HUDEP-2 (cell line): ENCODE data around the gene CFAP46.

Source experiments
- DNase-seq, 76 experiments: peaks; one replicate each; lab custom pipeline; 2025; ENCODE audit not compliant: unreplicated experiment in 76 of 76; lab: John Stamatoyannopoulos, UW

Gene CFAP46

GRCh38 chr10:132980426-132981172 lies 38.2 kb upstream of the CFAP46 start:
- no peak for DNase-seq

- no peak for DNase-seq
Measured at GRCh38 chr10:132979491-132980425, 37.4 kb upstream of the CFAP46 start.

- no peak for DNase-seq
Measured at GRCh38 chr10:132978542-132978941, 36.2 kb upstream of the CFAP46 start.

GRCh38 chr10:132977807-132978206 lies 35.4 kb upstream of the CFAP46 start:
- DNase-seq: no peak

GRCh38 chr10:132977076-132977475 lies 34.7 kb upstream of the CFAP46 start:
- no peak for DNase-seq

- DNase-seq: no peak
Measured at GRCh38 chr10:132975831-132976682, 33.7 kb upstream of the CFAP46 start.

GRCh38 chr10:132974886-132975830 lies 32.8 kb upstream of the CFAP46 start:
- no peak for DNase-seq

- DNase-seq: no peak
Measured at GRCh38 chr10:132974249-132974796, 32.0 kb upstream of the CFAP46 start.

- DNase-seq: no peak
Measured at GRCh38 chr10:132973903-132974241, 31.5 kb upstream of the CFAP46 start.

GRCh38 chr10:132972986-132973902 lies 30.9 kb upstream of the CFAP46 start:
- DNase-seq: no peak

- no peak for DNase-seq
Measured at GRCh38 chr10:132972149-132972985, 30.0 kb upstream of the CFAP46 start.

GRCh38 chr10:132971448-132972148 lies 29.2 kb upstream of the CFAP46 start:
- no peak for DNase-seq

- DNase-seq: no peak
Measured at GRCh38 chr10:132970641-132971438, 28.5 kb upstream of the CFAP46 start.

- DNase-seq: peak in 1 of 76 experiments; percentile 5
Measured at GRCh38 chr10:132967540-132967939, 25.2 kb upstream of the CFAP46 start.

GRCh38 chr10:132965411-132966057 lies 23.2 kb upstream of the CFAP46 start:
- no peak for DNase-seq
